CD14-positive monocyte (primary cell): ENCODE data around the gene SMIM22. TPM values are rescaled to one million over a fixed set of nuclear protein-coding genes. Genes with fewer than 3 reads are reported as not detected.

Experiments
- DNase-seq, 3 donors: peaks; one replicate each; pipeline ENCODE4 v3.0.0-alpha.2; 2011 to 2022
- H2AFZ ChIP-seq: 2 replicates; pipeline ENCODE4 v1.6.0; 2012; ENCODE audit warnings: mild to moderate bottlenecking, low read depth, low read length, inconsistent platforms; ENCODE audit not compliant: insufficient read depth, poor library complexity, severe bottlenecking
- H3K27ac ChIP-seq, 2 donors: 1 replicate in 1 of 2; 2 replicates in 1 of 2; pipeline ENCODE4 v1.5.1; 2012 to 2013; ENCODE audit warnings: low read length in 2 of 2, control low read depth in 1 of 2, inconsistent platforms in 1 of 2, low read depth in 1 of 2, mild to moderate bottlenecking in 1 of 2
- H3K27me3 ChIP-seq, 2 donors: one replicate each; pipeline versions ENCODE4 v1.6.0 to v1.6.1; 2011 to 2013; ENCODE audit warnings: low read length in 2 of 2; ENCODE audit not compliant: control insufficient read depth in 2 of 2, insufficient read depth in 2 of 2
- H3K36me3 ChIP-seq, 2 donors: replicated peaks in 1 of 2; 1 replicate in 1 of 2; 2 replicates in 1 of 2; pipeline versions ENCODE4 v1.5.1 to v1.6.1; 2012 to 2013; ENCODE audit warnings: low read length in 2 of 2, control low read depth in 1 of 2, inconsistent platforms in 1 of 2, mild to moderate bottlenecking in 1 of 2; ENCODE audit not compliant: insufficient read depth in 2 of 2, control insufficient read depth in 1 of 2
- H3K4me1 ChIP-seq, 2 donors: 1 replicate in 1 of 2; 2 replicates in 1 of 2; pipeline versions ENCODE4 v1.5.1 to v1.6.1; 2012 to 2013; ENCODE audit warnings: low read length in 2 of 2, control low read depth in 1 of 2, inconsistent platforms in 1 of 2, mild to moderate bottlenecking in 1 of 2, moderate library complexity in 1 of 2; ENCODE audit not compliant: insufficient read depth in 2 of 2, control insufficient read depth in 1 of 2
- H3K4me2 ChIP-seq: replicated peaks from 2 replicates; pipeline ENCODE3; 2012; ENCODE audit warnings: low read length, moderate library complexity, mild to moderate bottlenecking; ENCODE audit not compliant: poor library complexity, severe bottlenecking; ENCODE audit errors: extremely low read depth
- H3K4me3 ChIP-seq, 3 experiments: fragments of 200-600 bp in 1 of 3; sonication (generic) in 1 of 3; replicated peaks in 1 of 3; 1 replicate in 2 of 3; 2 replicates in 1 of 3; pipeline ENCODE4 v1.5.1; 2011 to 2013; ENCODE audit warnings: low read length in 3 of 3, mild to moderate bottlenecking in 3 of 3, control low read depth in 2 of 3, low read depth in 2 of 3, inconsistent platforms in 1 of 3, moderate library complexity in 1 of 3
- H3K79me2 ChIP-seq: 2 replicates; pipeline ENCODE4 v1.6.0; 2012; ENCODE audit warnings: mild to moderate bottlenecking, control low read depth, inconsistent platforms, low read length, moderate library complexity; ENCODE audit not compliant: insufficient read depth
- H3K9ac ChIP-seq: 2 replicates; pipeline ENCODE4 v1.6.0; 2017; ENCODE audit warnings: low read length, mild to moderate bottlenecking; ENCODE audit not compliant: insufficient read depth, poor library complexity, severe bottlenecking
- H3K9me3 ChIP-seq, 2 donors: replicated peaks in 1 of 2; 1 replicate in 1 of 2; 2 replicates in 1 of 2; pipeline versions ENCODE4 v1.5.1 to v1.6.1; 2012 to 2013; ENCODE audit warnings: low read length in 2 of 2, control low read depth in 1 of 2; ENCODE audit not compliant: control insufficient read depth in 1 of 2, insufficient read depth in 1 of 2
- H4K20me1 ChIP-seq: 2 replicates; pipeline ENCODE4 v1.6.0; 2012; ENCODE audit warnings: mild to moderate bottlenecking, low read length, control low read depth, moderate library complexity; ENCODE audit not compliant: insufficient read depth
- H3K27ac Mint-ChIP-seq, 7 donors: one replicate each; pipeline ENCODE4 v1.8.0; 2020; ENCODE audit warnings: mild to moderate bottlenecking in 7 of 7, mixed read lengths in 7 of 7, moderate library complexity in 6 of 7, inconsistent platforms in 2 of 7
- H3K27me3 Mint-ChIP-seq, 3 donors: one replicate each; pipeline ENCODE4 v1.8.0; 2021 to 2022; ENCODE audit warnings: low read depth in 3 of 3, mild to moderate bottlenecking in 3 of 3, mixed read lengths in 3 of 3, moderate library complexity in 3 of 3, inconsistent platforms in 1 of 3
- H3K36me3 Mint-ChIP-seq, 2 donors: one replicate each; pipeline ENCODE4 v1.8.0; 2020; ENCODE audit warnings: mixed read lengths in 2 of 2, inconsistent platforms in 1 of 2, mild to moderate bottlenecking in 1 of 2
- H3K4me1 Mint-ChIP-seq: one replicate; pipeline ENCODE4 v1.8.0; 2020; ENCODE audit warnings: mild to moderate bottlenecking, mixed read lengths
- H3K4me3 Mint-ChIP-seq, 2 donors: one replicate each; pipeline ENCODE4 v1.8.0; 2020; ENCODE audit warnings: mild to moderate bottlenecking in 2 of 2, mixed read lengths in 2 of 2, moderate library complexity in 1 of 2
- H3K9me3 Mint-ChIP-seq, 7 donors: one replicate each; pipeline ENCODE4 v1.8.0; 2020 to 2022; ENCODE audit warnings: mixed read lengths in 7 of 7, mild to moderate bottlenecking in 6 of 7, moderate library complexity in 6 of 7, inconsistent platforms in 2 of 7
- WGBS: methylation state at CpG from one replicate; pipeline ENCODE4 v1.1.5; 2013; ENCODE audit warnings: missing lambda C conversion rate; ENCODE audit not compliant: insufficient coverage; 5-methylcytosine and 5-hydroxymethylcytosine counted together
- intact Hi-C, 2 donors: fragments of 100-400 bp; cut with micrococcal nuclease; formaldehyde crosslinking; loops; one replicate each; pipeline versions ENCODE4 v1.15.0 to v1.15.1; 2023
- polyA plus RNA-seq, 3 donors: library from polyadenylated mRNA; depleted of rRNA in 1 of 3; unstranded in 2 of 3; stranded (reverse) in 1 of 3; fragments of 300-500 nt in 2 of 3; fragments of >200 nt in 1 of 3; fragmentation: Illumina TruSeq in 2 of 3; gene quantifications; 1 replicate in 2 of 3; 2 replicates in 1 of 3; pipeline ENCODE4 v1.2.3, GENCODE V29; 2012 to 2021
- TF ChIP-seq, protein P1 (sequence below): fragments of 200-600 bp; IDR thresholded peaks from one replicate; pipeline ENCODE4 v1.8.0; 2022; ENCODE audit warnings: antibody characterized with exemption, mild to moderate bottlenecking

Gene SMIM22
- polyA plus RNA-seq, 3 donors = not detected

DNA sequence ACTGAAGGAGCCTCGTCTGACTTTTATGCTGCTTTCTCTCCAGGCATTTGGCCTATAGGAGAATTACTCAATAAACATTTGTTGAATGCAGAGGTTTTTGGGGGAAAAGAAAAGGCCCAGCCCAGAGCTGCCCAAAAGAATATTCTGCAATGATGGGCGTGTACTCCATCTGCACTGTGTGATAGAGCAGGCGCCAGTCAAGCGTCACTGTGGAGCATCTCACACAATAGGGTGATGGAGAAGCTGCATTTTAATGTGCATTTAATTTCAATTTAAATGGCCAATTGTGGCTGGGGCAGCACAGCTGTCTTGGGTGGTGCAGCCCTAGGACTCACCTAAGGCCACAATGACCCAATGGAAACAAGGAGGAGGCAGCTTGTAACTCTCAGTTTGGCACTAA lies 31.4 kb downstream of the SMIM22 start:
- H3K4me3 ChIP-seq = no peak overlapping the region
- H3K27ac Mint-ChIP-seq = peak overlapping the region in 1 of 7 donors; percentile 37
- 97% methylated on average over 3 of the region's 4 CpGs for WGBS
- no peak overlapping the region for H3K4me3 Mint-ChIP-seq
- peaks cover 86 to 100% of the 10 kb centered on the region in 2 donors for H3K36me3 ChIP-seq
- no peak overlapping the region for H2AFZ ChIP-seq
- H3K36me3 Mint-ChIP-seq = peaks cover 83 to 100% of the 10 kb centered on the region in 2 donors
- TF ChIP-seq, protein P1, sequence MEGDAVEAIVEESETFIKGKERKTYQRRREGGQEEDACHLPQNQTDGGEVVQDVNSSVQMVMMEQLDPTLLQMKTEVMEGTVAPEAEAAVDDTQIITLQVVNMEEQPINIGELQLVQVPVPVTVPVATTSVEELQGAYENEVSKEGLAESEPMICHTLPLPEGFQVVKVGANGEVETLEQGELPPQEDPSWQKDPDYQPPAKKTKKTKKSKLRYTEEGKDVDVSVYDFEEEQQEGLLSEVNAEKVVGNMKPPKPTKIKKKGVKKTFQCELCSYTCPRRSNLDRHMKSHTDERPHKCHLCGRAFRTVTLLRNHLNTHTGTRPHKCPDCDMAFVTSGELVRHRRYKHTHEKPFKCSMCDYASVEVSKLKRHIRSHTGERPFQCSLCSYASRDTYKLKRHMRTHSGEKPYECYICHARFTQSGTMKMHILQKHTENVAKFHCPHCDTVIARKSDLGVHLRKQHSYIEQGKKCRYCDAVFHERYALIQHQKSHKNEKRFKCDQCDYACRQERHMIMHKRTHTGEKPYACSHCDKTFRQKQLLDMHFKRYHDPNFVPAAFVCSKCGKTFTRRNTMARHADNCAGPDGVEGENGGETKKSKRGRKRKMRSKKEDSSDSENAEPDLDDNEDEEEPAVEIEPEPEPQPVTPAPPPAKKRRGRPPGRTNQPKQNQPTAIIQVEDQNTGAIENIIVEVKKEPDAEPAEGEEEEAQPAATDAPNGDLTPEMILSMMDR = no peak
- H3K27ac ChIP-seq = peak overlapping the region in 1 of 2 donors; percentile 5
- H3K9me3 ChIP-seq = no peaks in the 10 kb centered on the region
- peaks cover 3% of the 10 kb centered on the region for H3K79me2 ChIP-seq
- H3K4me1 Mint-ChIP-seq = no peaks in the 10 kb centered on the region
- no peaks in the 10 kb centered on the region for H3K27me3 ChIP-seq
- no peaks in the 10 kb centered on the region for H3K4me1 ChIP-seq
- intact Hi-C loops = no loop called here
- no peak overlapping the region for H3K9ac ChIP-seq
- H4K20me1 ChIP-seq = peaks cover 32% of the 10 kb centered on the region
- H3K27me3 Mint-ChIP-seq = no peaks in the 10 kb centered on the region
- H3K9me3 Mint-ChIP-seq = peaks cover 0 to 3% (median 0%) of the 10 kb centered on the region in 7 donors
- DNase-seq = no peak
- no peak overlapping the region for H3K4me2 ChIP-seq

DNA sequence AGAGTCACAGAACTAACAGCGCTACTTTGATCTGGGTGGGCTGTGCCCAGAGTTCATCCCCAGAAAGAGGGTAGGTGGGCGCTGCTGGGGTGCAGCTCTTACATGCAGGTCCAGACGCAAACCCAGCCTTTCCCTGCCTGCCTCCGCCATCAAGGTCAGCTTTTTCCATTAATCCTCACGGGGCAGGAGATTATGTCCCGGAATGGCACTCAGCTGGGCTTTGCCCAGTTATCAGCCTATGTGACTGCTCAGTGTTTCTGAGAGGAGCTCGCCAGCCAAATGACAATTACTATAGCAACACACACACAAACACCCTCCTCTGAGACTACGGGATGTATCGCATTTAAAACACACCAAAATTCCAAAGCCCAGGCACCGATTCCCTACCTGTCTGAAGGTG lies 31.8 kb downstream of the SMIM22 start:
- Histone ChIP-seq H3K36me3 (peaks cover 86 to 100% of the 10 kb centered on the region in 2 donors), H2AFZ (no peak overlapping the region), H3K4me3 (no peak overlapping the region), H3K9me3 (no peaks in the 10 kb centered on the region), H3K27ac (peak overlapping the region in 1 of 2 donors; percentile 5), H3K9ac (no peak overlapping the region), H4K20me1 (peaks cover 32% of the 10 kb centered on the region), H3K79me2 (peaks cover 3% of the 10 kb centered on the region), H3K27me3 (no peaks in the 10 kb centered on the region), H3K4me2 (no peak overlapping the region), H3K4me1 (no peaks in the 10 kb centered on the region)
- peaks cover 83 to 100% of the 10 kb centered on the region in 2 donors for H3K36me3 Mint-ChIP-seq
- no peaks in the 10 kb centered on the region for H3K4me1 Mint-ChIP-seq
- intact Hi-C loops = no loop called here
- TF ChIP-seq, protein P1 = no peak
- peak overlapping the region in 2 of 7 donors; percentile 37 to 65 for H3K27ac Mint-ChIP-seq
- H3K9me3 Mint-ChIP-seq = peaks cover 0 to 3% (median 0%) of the 10 kb centered on the region in 7 donors
- H3K4me3 Mint-ChIP-seq = no peak overlapping the region
- 96% methylated on average over 10 of the region's 10 CpGs for WGBS
- H3K27me3 Mint-ChIP-seq = no peaks in the 10 kb centered on the region
- no peak for DNase-seq
